Brain microvascular endothelial cell (primary cell): Measurements from ENCODE around the gene CCDC70.

Source experiments
- DNase-seq: peaks from one replicate; pipeline ENCODE4 v3.0.0-alpha.2; 2020
- H3K27ac ChIP-seq: fragments of 250-450 bp; sonication (Bioruptor Pico); 2 replicates; pipeline ENCODE4 v1.5.1; 2020; ENCODE audit warnings: mild to moderate bottlenecking, moderate library complexity
- H3K27me3 ChIP-seq: fragments of 250-450 bp; sonication (Bioruptor Pico); replicated peaks from 2 replicates; pipeline ENCODE4 v1.5.1; 2020; ENCODE audit warnings: mild to moderate bottlenecking
- H3K36me3 ChIP-seq: fragments of 250-450 bp; sonication (Bioruptor Pico); replicated peaks from 2 replicates; pipeline ENCODE4 v1.5.1; 2020; ENCODE audit warnings: mild to moderate bottlenecking
- H3K4me3 ChIP-seq: 2 replicates; pipeline ENCODE4 v1.5.1; 2011; ENCODE audit warnings: low read depth, mild to moderate bottlenecking, control low read depth, low read length, moderate library complexity
- CTCF ChIP-seq: IDR thresholded peaks from 2 replicates; pipeline ENCODE4 v1.5.1; 2011; ENCODE audit warnings: low read depth, mild to moderate bottlenecking, moderate library complexity, low read length, control low read depth, inconsistent platforms; ENCODE audit errors: missing control alignments
- in situ Hi-C: cut with HindIII; loops from 2 replicates; pipeline ENCODE4 v1.10.0; 2017; ENCODE audit warnings: low sequenced_read_pairs, low pct_ligation_motif_present

Gene CCDC70

GRCh38 chr13:51817717-51818116 lies 44.1 kb upstream of the CCDC70 start:
- DNase-seq, result no peak
- Histone ChIP-seq H3K27me3 (no peaks in the 10 kb centered on the region), H3K27ac (no peak overlapping the region), H3K4me3 (no peak overlapping the region), H3K36me3 (no peaks in the 10 kb centered on the region)
- in situ Hi-C loops, result no loop called here
- TF ChIP-seq CTCF, result no peak

GRCh38 chr13:51818276-51818675 lies 43.5 kb upstream of the CCDC70 start:
- no peak for TF ChIP-seq CTCF
- Histone ChIP-seq H3K36me3 (no peaks in the 10 kb centered on the region), H3K27ac (no peak overlapping the region), H3K4me3 (no peak overlapping the region), H3K27me3 (no peaks in the 10 kb centered on the region)
- no peak for DNase-seq
- in situ Hi-C loops, result no loop called here

GRCh38 chr13:51818781-51819511 lies 42.8 kb upstream of the CCDC70 start:
- in situ Hi-C loops, result no loop called here
- no peak for DNase-seq
- H3K4me3 ChIP-seq, result no peak overlapping the region
- no peak overlapping the region for H3K27ac ChIP-seq
- H3K27me3 ChIP-seq, result no peaks in the 10 kb centered on the region
- no peaks in the 10 kb centered on the region for H3K36me3 ChIP-seq
- no peak for TF ChIP-seq CTCF

- Histone ChIP-seq H3K27me3 (no peaks in the 10 kb centered on the region), H3K4me3 (no peak overlapping the region), H3K27ac (no peak overlapping the region), H3K36me3 (no peaks in the 10 kb centered on the region)
- DNase-seq, result no peak
- no peak for TF ChIP-seq CTCF
- in situ Hi-C loops, result no loop called here
Observed at GRCh38 chr13:51819544-51819943, 42.2 kb upstream of the CCDC70 start.

- no peak for DNase-seq
- Histone ChIP-seq H3K27ac (no peak overlapping the region), H3K27me3 (no peaks in the 10 kb centered on the region), H3K4me3 (no peak overlapping the region), H3K36me3 (no peaks in the 10 kb centered on the region)
- no peak for TF ChIP-seq CTCF
- in situ Hi-C loops, result no loop called here
Observed at GRCh38 chr13:51820016-51820597, 41.7 kb upstream of the CCDC70 start.
